CD4-positive, alpha-beta T cell treated with Interferon gamma for 1 hour (primary cell): Measurements from ENCODE around the gene DDI1.

ENCODE experiments used
- DNase-seq: peaks from one replicate; pipeline ENCODE4 v3.0.0-alpha.2; 2020

Gene DDI1

GRCh38 chr11:104086621-104087020 lies 50.2 kb downstream of the DDI1 start:
- DNase-seq, result no peak
